Duodenal mucosa (tissue), 2 donors: ENCODE data around the gene DHRS4L2.
"Not testable (repeated sequence)": the region's sequence is repeated elsewhere in the genome, so short reads cannot be mapped to it uniquely, and the experiment has no call there.

Experiments
- H3K27ac ChIP-seq: one replicate; pipeline ENCODE4 v1.7.0; 2013; ENCODE audit warnings: low read depth, low read length
- H3K27me3 ChIP-seq, 2 donors: one replicate each; pipeline ENCODE4 v1.7.0; 2013; ENCODE audit warnings: low read length in 2 of 2, control low read depth in 1 of 2; ENCODE audit not compliant: insufficient read depth in 2 of 2, control insufficient read depth in 1 of 2
- H3K36me3 ChIP-seq, 2 donors: one replicate each; pipeline ENCODE4 v1.7.0; 2013; ENCODE audit warnings: low read length in 2 of 2, control low read depth in 1 of 2; ENCODE audit not compliant: insufficient read depth in 2 of 2, control insufficient read depth in 1 of 2
- H3K4me1 ChIP-seq, 2 donors: one replicate each; pipeline ENCODE4 v1.7.0; 2013; ENCODE audit warnings: low read length in 2 of 2, control low read depth in 1 of 2; ENCODE audit not compliant: insufficient read depth in 2 of 2, control insufficient read depth in 1 of 2
- H3K4me3 ChIP-seq, 2 donors: one replicate each; pipeline ENCODE4 v1.7.0; 2013; ENCODE audit warnings: low read length in 2 of 2, low read depth in 1 of 2
- H3K9ac ChIP-seq, 2 donors: one replicate each; pipeline ENCODE4 v1.7.0; 2013; ENCODE audit warnings: low read length in 2 of 2, low read depth in 1 of 2
- H3K9me3 ChIP-seq, 2 donors: one replicate each; pipeline ENCODE4 v1.7.0; 2013; ENCODE audit warnings: low read length in 2 of 2, control low read depth in 1 of 2; ENCODE audit not compliant: control insufficient read depth in 1 of 2

The DHRS4L2 gene

GRCh38 chr14:23953464-23954278 lies 35.1 kb upstream of the DHRS4L2 start, which contains the start of gene DHRS4:
Gene DHRS4, plus strand, starts transcription at chr14:23953770. Its CDS starts 19 bp downstream, at chr14:23953789.
- peaks cover 8 to 9% of the 10 kb centered on the region in 2 donors for H3K4me1 ChIP-seq
- peak within 1 kb of the TSS; percentile 84 for H3K27ac ChIP-seq
- no peaks in the 10 kb centered on the region for H3K9me3 ChIP-seq
- no peaks in the 10 kb centered on the region for H3K27me3 ChIP-seq
- no peaks in the 10 kb centered on the region for H3K36me3 ChIP-seq
- peak within 1 kb of the TSS; percentile 86 to 90 for H3K9ac ChIP-seq
- H3K4me3 ChIP-seq, result peak within 1 kb of the TSS; percentile 86 to 92

DNA sequence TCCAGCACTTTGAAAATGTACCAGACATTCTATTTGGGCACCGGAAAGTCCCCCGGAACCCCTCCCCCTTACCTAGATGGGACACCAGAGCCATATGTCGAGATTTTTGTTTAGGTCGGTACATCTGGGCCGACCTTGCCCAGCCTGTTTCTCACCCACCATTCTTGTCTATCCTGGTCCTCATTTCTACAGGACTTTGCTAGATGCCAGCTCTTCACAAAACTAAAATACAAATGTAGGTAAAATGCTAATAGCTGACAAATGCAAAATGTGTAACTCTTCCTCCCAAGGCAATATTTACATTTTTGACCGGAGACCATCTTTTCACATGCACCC lies 34.5 kb upstream of the DHRS4L2 start:
- Histone ChIP-seq H3K27ac (peak overlapping the region; percentile 84), H3K9ac (peak overlapping the region; percentile 86 to 90), H3K4me3 (peak overlapping the region; percentile 86 to 92)
- not testable (repeated sequence) for H3K36me3 ChIP-seq, H3K27me3 ChIP-seq, H3K9me3 ChIP-seq, H3K4me1 ChIP-seq

DNA sequence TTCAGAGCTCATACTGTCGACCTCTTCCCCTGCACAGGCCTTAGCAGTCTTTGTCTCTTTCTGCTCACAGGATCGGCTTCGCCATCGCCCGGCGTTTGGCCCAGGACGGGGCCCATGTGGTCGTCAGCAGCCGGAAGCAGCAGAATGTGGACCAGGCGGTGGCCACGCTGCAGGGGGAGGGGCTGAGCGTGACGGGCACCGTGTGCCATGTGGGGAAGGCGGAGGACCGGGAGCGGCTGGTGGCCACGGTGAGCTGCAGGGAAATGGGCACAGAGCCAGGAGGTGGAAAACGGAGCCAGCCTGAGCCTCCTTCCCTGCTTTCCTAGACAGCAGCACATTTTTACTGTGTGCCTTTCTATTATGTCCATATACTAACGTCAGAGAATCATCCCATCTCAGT lies 33.8 kb upstream of the DHRS4L2 start:
- H3K9ac ChIP-seq, result peak overlapping the region in 1 of 2 donors; percentile 86
- H3K27ac ChIP-seq, H3K4me1 ChIP-seq, H3K27me3 ChIP-seq, H3K36me3 ChIP-seq, H3K9me3 ChIP-seq: not testable (repeated sequence)
- peak overlapping the region; percentile 86 to 92 for H3K4me3 ChIP-seq

GRCh38 chr14:23955811-23956210 lies 32.9 kb upstream of the DHRS4L2 start:
- H3K4me3 ChIP-seq, H3K36me3 ChIP-seq, H3K9me3 ChIP-seq, H3K27ac ChIP-seq, H3K9ac ChIP-seq, H3K4me1 ChIP-seq, H3K27me3 ChIP-seq: not testable (repeated sequence)

DNA sequence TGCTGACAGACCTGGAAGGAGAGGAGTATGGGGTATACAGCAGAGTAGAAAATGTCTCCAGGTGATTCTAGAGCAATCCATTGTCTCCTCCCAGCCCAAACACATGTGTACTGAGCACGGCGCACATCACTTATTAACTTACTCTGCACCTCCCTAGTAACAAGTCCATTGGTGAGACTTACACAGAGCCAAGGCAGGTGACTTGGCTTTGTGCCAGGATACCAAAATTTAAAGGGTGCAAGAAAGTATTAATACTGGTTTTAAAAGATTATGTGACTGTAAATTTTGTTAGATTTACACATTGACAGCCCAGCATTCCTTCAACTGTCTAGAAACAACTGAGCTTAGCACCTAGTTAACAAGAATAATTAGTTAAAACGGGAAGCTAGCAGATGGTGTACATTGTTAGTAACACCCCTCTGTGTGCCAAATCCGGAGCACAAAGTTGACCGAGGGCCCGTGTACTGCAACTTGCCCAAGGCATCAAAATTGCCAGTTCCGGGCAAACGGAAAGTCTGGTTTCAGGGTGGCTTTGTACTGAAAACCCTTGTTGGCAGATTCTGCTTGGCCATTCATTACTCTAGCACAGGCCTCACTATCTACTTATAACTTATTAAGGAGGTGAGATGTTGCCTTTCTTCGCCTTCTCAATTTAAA lies 30.7 kb upstream of the DHRS4L2 start:
- H3K9me3 ChIP-seq, H3K36me3 ChIP-seq, H3K4me1 ChIP-seq, H3K27me3 ChIP-seq, H3K27ac ChIP-seq, H3K4me3 ChIP-seq, H3K9ac ChIP-seq: not testable (repeated sequence)

DNA sequence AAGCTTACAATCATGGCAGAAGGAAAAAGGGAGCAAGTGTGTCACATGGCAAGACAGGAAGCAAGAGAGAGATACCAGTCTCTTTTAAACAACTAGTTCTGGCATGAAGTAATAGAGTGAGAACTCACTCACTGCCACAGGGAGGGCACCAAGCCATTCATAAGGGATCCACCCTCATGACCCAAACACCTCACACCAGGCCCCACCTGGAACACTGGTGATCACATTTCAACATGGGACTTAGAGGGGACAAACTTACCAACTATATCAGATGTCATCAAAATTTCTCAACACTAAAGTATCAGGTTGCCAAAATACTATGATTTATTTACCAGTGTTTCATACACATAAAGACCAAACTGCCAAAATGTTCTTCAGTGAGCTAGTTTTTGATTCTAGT lies 27.8 kb upstream of the DHRS4L2 start:
- not testable (repeated sequence) for H3K27me3 ChIP-seq, H3K27ac ChIP-seq, H3K4me1 ChIP-seq, H3K9ac ChIP-seq, H3K9me3 ChIP-seq, H3K4me3 ChIP-seq, H3K36me3 ChIP-seq

GRCh38 chr14:23961704-23962103 lies 27.0 kb upstream of the DHRS4L2 start:
- H3K9me3 ChIP-seq, H3K4me1 ChIP-seq, H3K27me3 ChIP-seq, H3K4me3 ChIP-seq, H3K27ac ChIP-seq, H3K36me3 ChIP-seq, H3K9ac ChIP-seq: not testable (repeated sequence)

DNA sequence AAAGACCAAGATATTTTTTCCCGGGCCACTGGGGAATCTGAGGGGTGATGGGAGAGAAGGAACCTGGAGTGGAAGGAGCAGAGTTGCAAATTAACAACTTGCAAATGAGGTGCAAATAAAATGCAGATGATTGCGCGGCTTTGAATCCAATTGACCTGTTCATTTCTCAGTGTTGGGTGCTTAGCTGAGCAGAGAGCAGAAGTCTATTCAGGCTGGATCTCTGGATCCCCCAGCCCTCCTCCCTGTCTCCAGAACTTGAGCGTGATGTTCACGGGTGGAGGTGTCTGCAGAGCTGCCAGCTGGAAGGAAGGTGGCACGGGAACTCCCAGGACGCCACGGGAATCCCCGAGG lies 19.6 kb upstream of the DHRS4L2 start:
- H3K27me3 ChIP-seq, H3K4me3 ChIP-seq, H3K9ac ChIP-seq: not testable (repeated sequence)

GRCh38 chr14:23969481-23970282 lies 19.0 kb upstream of the DHRS4L2 start:
- H3K27ac ChIP-seq, H3K27me3 ChIP-seq, H3K9ac ChIP-seq, H3K4me3 ChIP-seq, H3K4me1 ChIP-seq, H3K9me3 ChIP-seq, H3K36me3 ChIP-seq: not testable (repeated sequence)

More for the DNA sequence above, 19.6 kb upstream of the DHRS4L2 start:
- H3K36me3 ChIP-seq, H3K4me1 ChIP-seq, H3K9me3 ChIP-seq, H3K27ac ChIP-seq: not testable (repeated sequence)

- not testable (repeated sequence) for H3K4me1 ChIP-seq, H3K27me3 ChIP-seq, H3K9ac ChIP-seq, H3K36me3 ChIP-seq, H3K9me3 ChIP-seq, H3K4me3 ChIP-seq, H3K27ac ChIP-seq
These were observed 18.5 kb upstream of the DHRS4L2 start for GRCh38 chr14:23970283-23970659.
